Measurements from ENCODE around the gene SPATA24. TPM values are rescaled to one million over a fixed set of nuclear protein-coding genes. Genes with fewer than 3 reads are reported as not detected.
"Not testable (repeated sequence)": the region's sequence is repeated elsewhere in the genome, so short reads cannot be mapped to it uniquely, and the experiment has no call there.

Gene SPATA24
- total RNA-seq, 1 experiment from 2014 or later, result 1.4 TPM

- BruUV-seq (replicated peaks), result no TSS peak
- Histone ChIP-seq H3K4me2 (ENCODE audit: low read length) (no peak overlapping the region), H3K4me1 (ENCODE audit: insufficient read depth, low read length) (peaks cover 17% of the 10 kb centered on the region), H3K9me2 (replicated peaks; ENCODE audit: low read length) (no peaks in the 10 kb centered on the region), H3K27me3 (ENCODE audit: low read length) (no peaks in the 10 kb centered on the region), H2AFZ (ENCODE audit: low read length) (no peak overlapping the region), H3K4me3 (ENCODE audit: low read length) (no peak overlapping the region), H3K36me3 (ENCODE audit: low read depth, low read length) (no peaks in the 10 kb centered on the region), H3K79me2 (ENCODE audit: low read length) (peaks cover 16% of the 10 kb centered on the region), H3K27ac (ENCODE audit: low read length) (no peak overlapping the region), H4K20me1 (ENCODE audit: low read length) (no peaks in the 10 kb centered on the region), H3F3A (ENCODE audit: low read length, unreplicated experiment) (no peaks in the 10 kb centered on the region), H3K9me3 (ENCODE audit: low read length) (no peaks in the 10 kb centered on the region), H3K9ac (ENCODE audit: low read length) (no peak overlapping the region)
- DNase-seq (no peak), ATAC-seq (no peak)
- ChIA-PET POLR2A (ENCODE audit: unreplicated experiment) (no interaction called here), CTCF (no interaction called here)
- TF ChIP-seq CTCF (conservative IDR thresholded peaks at IDR 0.05; ENCODE audit: low read depth, low read length) (no peak), EZH2 (IDR thresholded peaks at IDR 0.05; ENCODE audit: low read length, unreplicated experiment) (no peak), EZH2phosphoT487 (IDR thresholded peaks at IDR 0.05; ENCODE audit: borderline replicate concordance, low read length) (no peak)
- intact Hi-C loops (cut with micrococcal nuclease), result no loop called here
Observed at GRCh38 chr5:139388198-139388821, 15.6 kb downstream of the SPATA24 start.

GRCh38 chr5:139387611-139388197, 16.2 kb downstream of the SPATA24 start:
- CTCF ChIA-PET, result interaction anchor here (0.5 kb wide), 1 partner anchor 1636 kb away, joined by 4 read pairs; no protein-coding TSS in a partner anchor
- H3K4me1 ChIP-seq (ENCODE audit: insufficient read depth, low read length), result peaks cover 17% of the 10 kb centered on the region
- H3K4me3 ChIP-seq (ENCODE audit: low read length), result no peak overlapping the region

GRCh38 chr5:139386956-139387355, 16.9 kb downstream of the SPATA24 start:
- H3K9me3 ChIP-seq (ENCODE audit: low read length); H3K4me3 ChIP-seq (ENCODE audit: low read length); H2AFZ ChIP-seq (ENCODE audit: low read length); H3F3A ChIP-seq (ENCODE audit: low read length, unreplicated experiment); H3K36me3 ChIP-seq (ENCODE audit: low read depth, low read length); BruUV-seq (replicated peaks); ATAC-seq; H3K79me2 ChIP-seq (ENCODE audit: low read length); H3K27me3 ChIP-seq (ENCODE audit: low read length); H3K27ac ChIP-seq (ENCODE audit: low read length); H3K9me2 ChIP-seq (replicated peaks; ENCODE audit: low read length); POLR2A ChIA-PET (ENCODE audit: unreplicated experiment); H3K9ac ChIP-seq (ENCODE audit: low read length); DNase-seq; H4K20me1 ChIP-seq (ENCODE audit: low read length); H3K4me2 ChIP-seq (ENCODE audit: low read length); intact Hi-C loops (cut with micrococcal nuclease): not testable (repeated sequence)
- peaks cover 17% of the 10 kb centered on the region for H3K4me1 ChIP-seq (ENCODE audit: insufficient read depth, low read length)
- CTCF ChIA-PET, result interaction anchor here (0.5 kb wide), 1 partner anchor 1635 kb away, joined by 4 read pairs; no protein-coding TSS in a partner anchor

More at GRCh38 chr5:139387611-139388197, 16.2 kb downstream of the SPATA24 start:
- no peak overlapping the region for H3K4me2 ChIP-seq (ENCODE audit: low read length)
- no peaks in the 10 kb centered on the region for H4K20me1 ChIP-seq (ENCODE audit: low read length)
- ATAC-seq (no peak), DNase-seq (no peak)
- no TSS peak for BruUV-seq (replicated peaks)
- no peaks in the 10 kb centered on the region for H3K27me3 ChIP-seq (ENCODE audit: low read length)
- no peaks in the 10 kb centered on the region for H3K9me3 ChIP-seq (ENCODE audit: low read length)
- no peak overlapping the region for H2AFZ ChIP-seq (ENCODE audit: low read length)
- TF ChIP-seq EZH2phosphoT487 (IDR thresholded peaks at IDR 0.05; ENCODE audit: borderline replicate concordance, low read length) (no peak), EZH2 (IDR thresholded peaks at IDR 0.05; ENCODE audit: low read length, unreplicated experiment) (no peak), CTCF (conservative IDR thresholded peaks at IDR 0.05; ENCODE audit: low read depth, low read length) (no peak)
- H3F3A ChIP-seq (ENCODE audit: low read length, unreplicated experiment), result no peaks in the 10 kb centered on the region
- no peak overlapping the region for H3K9ac ChIP-seq (ENCODE audit: low read length)
- intact Hi-C loops (cut with micrococcal nuclease), result no loop called here
- H3K36me3 ChIP-seq (ENCODE audit: low read depth, low read length), result no peaks in the 10 kb centered on the region
- POLR2A ChIA-PET (ENCODE audit: unreplicated experiment), result no interaction called here
- H3K9me2 ChIP-seq (replicated peaks; ENCODE audit: low read length), result no peaks in the 10 kb centered on the region
- H3K27ac ChIP-seq (ENCODE audit: low read length), result no peak overlapping the region
- peaks cover 10% of the 10 kb centered on the region for H3K79me2 ChIP-seq (ENCODE audit: low read length)
